NCI-H2227 (cell line): ENCODE measurements around the gene POTEG.
"Not testable (repeated sequence)": the region's sequence is repeated elsewhere in the genome, so short reads cannot be mapped to it uniquely, and the experiment has no call there.

Experiments used
- DNase-seq: peaks from one replicate; lab custom pipeline; 2025; ENCODE audit not compliant: unreplicated experiment; lab: John Stamatoyannopoulos, UW

POTEG gene

GRCh38 chr14:19434241-19434640 is at the start of gene POTEG:
Gene POTEG (minus strand): TSS chr14:19434341. CDS start chr14:19434289, 52 bp downstream.
- not testable (repeated sequence) for DNase-seq

- DNase-seq, result not testable (repeated sequence)
Measured at GRCh38 chr14:19482093-19482492, 48.0 kb upstream of the POTEG start.

- not testable (repeated sequence) for DNase-seq
Measured at GRCh38 chr14:19481421-19481820, 47.3 kb upstream of the POTEG start.

GRCh38 chr14:19480491-19480890 is 46.4 kb upstream of the POTEG start:
- DNase-seq, result not testable (repeated sequence)

GRCh38 chr14:19445761-19446160 is 11.6 kb upstream of the POTEG start:
- not testable (repeated sequence) for DNase-seq

GRCh38 chr14:19439826-19440225 is 5.7 kb upstream of the POTEG start:
- not testable (repeated sequence) for DNase-seq

- not testable (repeated sequence) for DNase-seq
Measured at GRCh38 chr14:19439219-19439618, 5.1 kb upstream of the POTEG start.

- DNase-seq, result not testable (repeated sequence)
Measured at GRCh38 chr14:19437126-19437443, 2.9 kb upstream of the POTEG start.

- not testable (repeated sequence) for DNase-seq
Measured at GRCh38 chr14:19436311-19437125, 2.4 kb upstream of the POTEG start.

GRCh38 chr14:19435852-19436251 is 1.7 kb upstream of the POTEG start:
- not testable (repeated sequence) for DNase-seq

- not testable (repeated sequence) for DNase-seq
Measured at GRCh38 chr14:19434891-19435290, 750 bp upstream of the POTEG start.

- not testable (repeated sequence) for DNase-seq
Measured at GRCh38 chr14:19433765-19434164, 376 bp downstream of the POTEG start.

GRCh38 chr14:19408519-19408918 is 25.6 kb downstream of the POTEG start:
- not testable (repeated sequence) for DNase-seq

GRCh38 chr14:19402097-19402496 is 32.0 kb downstream of the POTEG start:
- DNase-seq, result not testable (repeated sequence)

GRCh38 chr14:19394727-19395126 is 39.4 kb downstream of the POTEG start:
- DNase-seq, result not testable (repeated sequence)

GRCh38 chr14:19390230-19390629 is 43.9 kb downstream of the POTEG start:
- not testable (repeated sequence) for DNase-seq

- DNase-seq, result not testable (repeated sequence)
Measured at GRCh38 chr14:19388741-19389140, 45.4 kb downstream of the POTEG start.

GRCh38 chr14:19386996-19387395 is 47.1 kb downstream of the POTEG start:
- DNase-seq, result not testable (repeated sequence)

- not testable (repeated sequence) for DNase-seq
Measured at GRCh38 chr14:19386309-19386708, 47.8 kb downstream of the POTEG start.

- not testable (repeated sequence) for DNase-seq
Measured at GRCh38 chr14:19384088-19384781, 49.9 kb downstream of the POTEG start.

GRCh38 chr14:19383008-19383584 is 51.0 kb downstream of the POTEG start:
- DNase-seq, result not testable (repeated sequence)

GRCh38 chr14:19380137-19380536 is 54.0 kb downstream of the POTEG start:
- DNase-seq, result not testable (repeated sequence)
